Mucosa of rectum (tissue), 2 donors: Measurements from ENCODE around the gene MRPS9.

ENCODE experiments used
- H3K27ac ChIP-seq, 2 donors: one replicate each; pipeline ENCODE4 v1.7.0; 2013; ENCODE audit warnings: inconsistent platforms in 2 of 2, low read depth in 2 of 2, low read length in 2 of 2
- H3K27me3 ChIP-seq, 2 donors: one replicate each; pipeline ENCODE4 v1.7.0; 2013; ENCODE audit warnings: low read length in 2 of 2; ENCODE audit not compliant: control insufficient read depth in 2 of 2, insufficient read depth in 2 of 2
- H3K36me3 ChIP-seq, 2 donors: one replicate each; pipeline ENCODE4 v1.7.0; 2013; ENCODE audit warnings: low read length in 2 of 2; ENCODE audit not compliant: control insufficient read depth in 2 of 2, insufficient read depth in 2 of 2
- H3K4me1 ChIP-seq, 2 donors: one replicate each; pipeline ENCODE4 v1.7.0; 2013; ENCODE audit warnings: low read length in 2 of 2, mild to moderate bottlenecking in 1 of 2; ENCODE audit not compliant: control insufficient read depth in 2 of 2, insufficient read depth in 2 of 2
- H3K4me3 ChIP-seq, 2 donors: one replicate each; pipeline ENCODE4 v1.7.0; 2013; ENCODE audit warnings: low read length in 2 of 2
- H3K9ac ChIP-seq, 2 donors: one replicate each; pipeline ENCODE4 v1.7.0; 2013; ENCODE audit warnings: low read length in 2 of 2, low read depth in 1 of 2, mild to moderate bottlenecking in 1 of 2
- H3K9me3 ChIP-seq, 2 donors: one replicate each; pipeline ENCODE4 v1.7.0; 2013; ENCODE audit warnings: low read length in 2 of 2; ENCODE audit not compliant: control insufficient read depth in 2 of 2
- donor health status: healthy.
- donor health status: Normal muscosa, but diverticular disease.

Gene MRPS9

GRCh38 chr2:105056245-105056644 lies 18.4 kb downstream of the MRPS9 start:
- H3K9me3 ChIP-seq: no peaks in the 10 kb centered on the region
- no peaks in the 10 kb centered on the region for H3K27me3 ChIP-seq
- H3K27ac ChIP-seq: no peak overlapping the region
- no peak overlapping the region for H3K4me3 ChIP-seq
- peaks cover under 1 to 3% of the 10 kb centered on the region in 2 donors for H3K36me3 ChIP-seq
- no peaks in the 10 kb centered on the region for H3K4me1 ChIP-seq
- no peak overlapping the region for H3K9ac ChIP-seq

GRCh38 chr2:105057005-105057404 lies 19.1 kb downstream of the MRPS9 start:
- H3K27me3 ChIP-seq: no peaks in the 10 kb centered on the region
- H3K4me3 ChIP-seq: no peak overlapping the region
- no peaks in the 10 kb centered on the region for H3K4me1 ChIP-seq
- H3K9ac ChIP-seq: no peak overlapping the region
- no peaks in the 10 kb centered on the region for H3K9me3 ChIP-seq
- peaks cover 0 to 3% of the 10 kb centered on the region in 2 donors for H3K36me3 ChIP-seq
- H3K27ac ChIP-seq: no peak overlapping the region

DNA sequence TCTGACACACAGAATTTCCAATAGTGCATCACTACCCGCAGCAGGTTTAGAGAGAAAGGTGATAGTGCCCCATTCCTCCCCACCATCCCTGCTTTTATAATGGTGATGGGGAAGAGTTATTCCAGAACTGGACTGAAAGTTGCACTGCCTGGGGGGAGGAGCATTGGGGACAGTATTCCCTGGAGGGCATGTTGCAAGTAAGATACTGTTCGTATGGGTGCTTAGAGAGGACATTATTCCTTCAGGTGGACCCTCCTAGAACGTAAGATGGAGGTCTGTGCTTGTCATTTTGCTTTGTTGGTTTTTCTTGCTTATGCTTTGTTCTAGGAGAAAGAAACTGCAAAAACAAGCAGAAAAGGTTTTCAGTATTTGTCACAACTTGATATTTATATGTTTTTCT lies 23.7 kb downstream of the MRPS9 start:
- H3K27me3 ChIP-seq: no peaks in the 10 kb centered on the region
- no peaks in the 10 kb centered on the region for H3K9me3 ChIP-seq
- H3K36me3 ChIP-seq: no peaks in the 10 kb centered on the region

GRCh38 chr2:105062158-105062557 lies 24.3 kb downstream of the MRPS9 start:
- no peaks in the 10 kb centered on the region for H3K36me3 ChIP-seq
- no peak overlapping the region for H3K27ac ChIP-seq
- H3K27me3 ChIP-seq: no peaks in the 10 kb centered on the region
- H3K9me3 ChIP-seq: no peaks in the 10 kb centered on the region
- H3K9ac ChIP-seq: no peak overlapping the region
- H3K4me1 ChIP-seq: no peaks in the 10 kb centered on the region
- H3K4me3 ChIP-seq: no peak overlapping the region

More for the DNA sequence above, 23.7 kb downstream of the MRPS9 start:
- no peak overlapping the region for H3K27ac ChIP-seq
- H3K4me1 ChIP-seq: no peaks in the 10 kb centered on the region
- H3K9ac ChIP-seq: no peak overlapping the region
- no peak overlapping the region for H3K4me3 ChIP-seq

GRCh38 chr2:105068387-105068786 lies 30.5 kb downstream of the MRPS9 start:
- no peak overlapping the region for H3K9ac ChIP-seq
- no peaks in the 10 kb centered on the region for H3K9me3 ChIP-seq
- H3K27ac ChIP-seq: no peak overlapping the region
- no peaks in the 10 kb centered on the region for H3K27me3 ChIP-seq
- no peak overlapping the region for H3K4me3 ChIP-seq
- no peaks in the 10 kb centered on the region for H3K36me3 ChIP-seq
- H3K4me1 ChIP-seq: peaks cover 0 to 6% of the 10 kb centered on the region in 2 donors

GRCh38 chr2:105068875-105069274 lies 31.0 kb downstream of the MRPS9 start:
- Histone ChIP-seq H3K9me3 (no peaks in the 10 kb centered on the region), H3K36me3 (no peaks in the 10 kb centered on the region), H3K4me3 (no peak overlapping the region), H3K4me1 (peaks cover 0 to 6% of the 10 kb centered on the region in 2 donors), H3K27me3 (no peaks in the 10 kb centered on the region), H3K27ac (no peak overlapping the region), H3K9ac (no peak overlapping the region)

DNA sequence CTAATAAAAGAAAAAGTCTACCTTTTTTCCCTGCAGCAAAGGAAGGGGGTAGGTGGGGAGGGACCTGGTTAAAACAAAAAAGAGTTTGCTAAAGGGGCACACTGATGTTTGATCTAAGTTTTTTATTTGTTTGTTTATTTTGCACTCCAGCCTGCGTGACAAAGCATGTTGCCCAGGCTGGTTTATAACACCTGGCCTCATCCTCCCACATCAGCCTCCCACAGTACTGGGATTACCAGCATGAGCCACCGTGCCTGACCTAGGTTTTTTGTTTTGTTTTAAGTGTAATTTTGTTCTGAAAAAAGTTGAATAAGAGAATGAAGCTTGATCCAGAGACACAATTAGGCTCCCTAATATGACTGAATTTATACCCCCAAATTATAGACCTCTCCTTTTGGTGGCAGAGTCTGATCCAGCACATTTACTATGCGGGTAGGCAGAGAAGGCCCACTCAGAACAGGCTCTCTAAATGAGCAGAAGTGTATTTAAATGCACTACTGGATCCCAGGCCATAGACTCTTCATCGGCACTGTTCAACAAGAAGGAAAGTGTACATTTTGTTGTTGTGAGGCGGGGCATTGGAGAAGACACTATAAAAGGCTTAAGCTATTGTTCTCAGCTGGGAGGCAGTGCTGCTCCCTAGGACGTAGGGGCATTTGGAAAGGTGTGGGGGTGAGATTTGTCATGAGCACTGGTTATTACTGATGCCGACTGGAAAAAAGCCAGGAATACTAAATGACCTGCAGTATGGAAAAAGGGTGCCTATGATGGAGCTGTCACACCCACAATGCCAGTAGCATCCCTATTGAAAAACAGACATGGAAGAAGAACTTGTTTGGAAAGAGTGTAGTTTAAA lies 32.4 kb downstream of the MRPS9 start:
- H3K9ac ChIP-seq: no peak overlapping the region
- H3K4me3 ChIP-seq: no peak overlapping the region
- peaks cover 0 to 6% of the 10 kb centered on the region in 2 donors for H3K4me1 ChIP-seq
- peaks cover 0 to 4% of the 10 kb centered on the region in 2 donors for H3K36me3 ChIP-seq
- H3K27me3 ChIP-seq: no peaks in the 10 kb centered on the region
- no peak overlapping the region for H3K27ac ChIP-seq
- H3K9me3 ChIP-seq: no peaks in the 10 kb centered on the region

GRCh38 chr2:105071379-105071778 lies 33.5 kb downstream of the MRPS9 start:
- no peaks in the 10 kb centered on the region for H3K9me3 ChIP-seq
- H3K27me3 ChIP-seq: no peaks in the 10 kb centered on the region
- H3K36me3 ChIP-seq: peaks cover 0 to 4% of the 10 kb centered on the region in 2 donors
- H3K27ac ChIP-seq: no peak overlapping the region
- H3K4me1 ChIP-seq: peaks cover 0 to 6% of the 10 kb centered on the region in 2 donors
- H3K9ac ChIP-seq: no peak overlapping the region
- no peak overlapping the region for H3K4me3 ChIP-seq

GRCh38 chr2:105072039-105072438 lies 34.2 kb downstream of the MRPS9 start:
- Histone ChIP-seq H3K36me3 (peaks cover 0 to 4% of the 10 kb centered on the region in 2 donors), H3K9ac (no peak overlapping the region), H3K9me3 (no peaks in the 10 kb centered on the region), H3K4me3 (no peak overlapping the region), H3K27ac (no peak overlapping the region), H3K27me3 (no peaks in the 10 kb centered on the region), H3K4me1 (peaks cover 0 to 6% of the 10 kb centered on the region in 2 donors)

DNA sequence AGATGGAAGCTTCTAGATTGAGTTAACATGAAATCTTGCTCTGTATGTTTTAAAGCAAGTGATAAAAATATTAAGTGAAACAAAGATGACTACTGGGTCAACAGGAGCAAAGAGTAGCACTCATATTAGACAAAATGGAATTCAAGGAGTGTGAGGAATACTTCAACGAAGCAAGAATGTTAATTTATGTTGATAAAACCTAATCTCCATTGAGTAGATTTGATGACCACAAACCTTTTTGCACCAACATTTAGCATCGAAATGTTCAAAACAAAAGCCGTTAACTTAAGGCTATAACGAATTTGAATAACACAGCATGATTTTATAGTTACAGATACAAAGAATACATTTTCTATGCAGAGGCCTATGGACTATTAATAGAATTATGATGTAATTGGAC lies 35.7 kb downstream of the MRPS9 start:
- Histone ChIP-seq H3K27me3 (no peaks in the 10 kb centered on the region), H3K9ac (no peak overlapping the region), H3K4me1 (peaks cover 0 to 3% of the 10 kb centered on the region in 2 donors), H3K9me3 (no peaks in the 10 kb centered on the region), H3K4me3 (no peak overlapping the region), H3K36me3 (peaks cover 0 to 4% of the 10 kb centered on the region in 2 donors), H3K27ac (no peak overlapping the region)
